ENCODE measurements around the gene ABCA1. TPM values are rescaled to one million over a fixed set of nuclear protein-coding genes. Genes with fewer than 3 reads are reported as not detected.

Gene ABCA1
- total RNA-seq, 8 experiments from 2014 or later: 9.1 to 103 (median 15.4) TPM

- ATAC-seq (replicated peaks in 6 of 8): peak in 2 of 8 experiments; percentile 2 to 6
- H3K27ac ChIP-seq: peak overlapping the region; percentile 49 to 60
- WGBS, 10 experiments: 0 to 40% (median 21%) methylated on average over 2 to 8 of the region's 19 CpGs; no CpG with 5 or more reads in 2 of the 10 experiments
- in situ Hi-C loops (cut with MboI; ENCODE audit: low pct_unique_long_range_greater_than_20kb in 2 of 9, low sequenced_read_pairs in 9 of 9, unreplicated experiment in 9 of 9): no loop called here
- H3K4me3 ChIP-seq: peak overlapping the region; percentile 57 to 98 (median 90)
- peaks cover 5 to 13% of the 10 kb centered on the region in 2 donors for H3K4me1 ChIP-seq (replicated peaks in 1 of 2)
These were observed 179.5 kb downstream of the ABCA1 start for GRCh38 chr9:104748359-104749031.

GRCh38 chr9:104747565-104748358 lies 180.2 kb downstream of the ABCA1 start, which contains the start of gene NIPSNAP3A:
NIPSNAP3A (plus strand) TSS chr9:104747683; CDS start chr9:104747793, 110 bp downstream.
- ATAC-seq (replicated peaks in 6 of 8): peak; percentile 80 to 93 (median 91)
- Histone ChIP-seq H3K4me3 (peak within 1 kb of the TSS; percentile 57 to 98 (median 90)), H3K27ac (peak within 1 kb of the TSS; percentile 49 to 60), H3K4me1 (replicated peaks in 1 of 2) (peaks cover 5 to 13% of the 10 kb centered on the region in 2 donors)
- 0 to 4% (median 0%) methylated on average over 2 to 42 of the region's 71 CpGs; no CpG with 5 or more reads in 2 of the 10 experiments for whole genome bisulfite sequencing, 10 experiments
- in situ Hi-C loops (cut with MboI; ENCODE audit: low pct_unique_long_range_greater_than_20kb in 2 of 9, low sequenced_read_pairs in 9 of 9, unreplicated experiment in 9 of 9): no loop called here

GRCh38 chr9:104747245-104747564 lies 180.8 kb downstream of the ABCA1 start:
- ATAC-seq (replicated peaks in 6 of 8): peak; percentile 15 to 48 (median 42)

GRCh38 chr9:104746798-104747197 lies 181.2 kb downstream of the ABCA1 start:
- in situ Hi-C loops (cut with MboI; ENCODE audit: low pct_unique_long_range_greater_than_20kb in 2 of 9, low sequenced_read_pairs in 9 of 9, unreplicated experiment in 9 of 9): no loop called here
- Histone ChIP-seq H3K27ac (no peak overlapping the region), H3K4me1 (replicated peaks in 1 of 2) (peaks cover 5 to 13% of the 10 kb centered on the region in 2 donors), H3K4me3 (peak overlapping the region; percentile 57 to 98 (median 90))
- WGBS, 10 experiments: 0 to 63% (median 0%) methylated on average over 1 of the region's 1 CpG; no CpG with 5 or more reads in 3 of the 10 experiments
- ATAC-seq (replicated peaks in 6 of 8): no peak

More at GRCh38 chr9:104747245-104747564, 180.8 kb downstream of the ABCA1 start:
- peak overlapping the region; percentile 49 to 60 for H3K27ac ChIP-seq
- 0 to 8% (median 0%) methylated on average over 1 to 6 of the region's 9 CpGs; no CpG with 5 or more reads in 2 of the 10 experiments for WGBS, 10 experiments
- in situ Hi-C loops (cut with MboI; ENCODE audit: low pct_unique_long_range_greater_than_20kb in 2 of 9, low sequenced_read_pairs in 9 of 9, unreplicated experiment in 9 of 9): no loop called here
- peak overlapping the region; percentile 57 to 98 (median 90) for H3K4me3 ChIP-seq
- peaks cover 5 to 13% of the 10 kb centered on the region in 2 donors for H3K4me1 ChIP-seq (replicated peaks in 1 of 2)

- Histone ChIP-seq H3K4me3 (no peak overlapping the region), H3K4me1 (replicated peaks in 1 of 2) (peaks cover 5 to 13% of the 10 kb centered on the region in 2 donors), H3K27ac (no peak overlapping the region)
- ATAC-seq (replicated peaks in 6 of 8): no peak
- in situ Hi-C loops (cut with MboI; ENCODE audit: low pct_unique_long_range_greater_than_20kb in 2 of 9, low sequenced_read_pairs in 9 of 9, unreplicated experiment in 9 of 9): no loop called here
- WGBS, 10 experiments: 57 to 100% (median 91%) methylated on average over 1 to 2 of the region's 2 CpGs
These were observed 181.7 kb downstream of the ABCA1 start for GRCh38 chr9:104746285-104746684.

- no peak overlapping the region for H3K4me3 ChIP-seq
- H3K4me1 ChIP-seq (replicated peaks in 1 of 2): peaks cover 5 to 13% of the 10 kb centered on the region in 2 donors
- in situ Hi-C loops (cut with MboI; ENCODE audit: low pct_unique_long_range_greater_than_20kb in 2 of 9, low sequenced_read_pairs in 9 of 9, unreplicated experiment in 9 of 9): no loop called here
- 13 to 100% (median 90%) methylated on average over 1 of the region's 1 CpG; no CpG with 5 or more reads in 3 of the 10 experiments for WGBS, 10 experiments
- H3K27ac ChIP-seq: no peak overlapping the region
- no peak for ATAC-seq (replicated peaks in 6 of 8)
These were observed 182.1 kb downstream of the ABCA1 start for GRCh38 chr9:104745852-104746251.

GRCh38 chr9:104743376-104743985 lies 184.5 kb downstream of the ABCA1 start:
- ATAC-seq (replicated peaks in 6 of 8): peak in 6 of 8 experiments; percentile 14 to 47 (median 26)
- no peak overlapping the region for H3K27ac ChIP-seq
- WGBS, 10 experiments: 13 to 100% (median 21%) methylated on average over 1 to 7 of the region's 7 CpGs

GRCh38 chr9:104740621-104741020 lies 187.3 kb downstream of the ABCA1 start:
- ATAC-seq (replicated peaks in 6 of 8): peak in 3 of 8 experiments; percentile 12 to 50 (median 49)
- 0 to 100% (median 78%) methylated on average over 1 of the region's 1 CpG for WGBS, 10 experiments
- Histone ChIP-seq H3K4me1 (replicated peaks in 1 of 2) (no peaks in the 10 kb centered on the region), H3K27ac (no peak overlapping the region), H3K4me3 (no peak overlapping the region)
- in situ Hi-C loops (cut with MboI; ENCODE audit: low pct_unique_long_range_greater_than_20kb in 2 of 9, low sequenced_read_pairs in 9 of 9, unreplicated experiment in 9 of 9): no loop called here

More at GRCh38 chr9:104743376-104743985, 184.5 kb downstream of the ABCA1 start:
- no peak overlapping the region for H3K4me3 ChIP-seq
- in situ Hi-C loops (cut with MboI; ENCODE audit: low pct_unique_long_range_greater_than_20kb in 2 of 9, low sequenced_read_pairs in 9 of 9, unreplicated experiment in 9 of 9): no loop called here
- H3K4me1 ChIP-seq (replicated peaks in 1 of 2): peaks cover 0 to 4% of the 10 kb centered on the region in 2 donors

- no peak overlapping the region for H3K4me3 ChIP-seq
- no peak for ATAC-seq (replicated peaks in 6 of 8)
- H3K27ac ChIP-seq: no peak overlapping the region
- in situ Hi-C loops (cut with MboI; ENCODE audit: low pct_unique_long_range_greater_than_20kb in 2 of 9, low sequenced_read_pairs in 9 of 9, unreplicated experiment in 9 of 9): no loop called here
- 26 to 89% (median 69%) methylated on average over 1 to 3 of the region's 3 CpGs; no CpG with 5 or more reads in 1 of the 10 experiments for WGBS, 10 experiments
- no peaks in the 10 kb centered on the region for H3K4me1 ChIP-seq (replicated peaks in 1 of 2)
These were observed 189.5 kb downstream of the ABCA1 start for GRCh38 chr9:104738452-104738851.

Other genes starting within 250 kb of the ABCA1 start
- gene OR13D1, start 233.6 kb downstream of the ABCA1 start, total RNA-seq: 1 to 10 TPM in 1 of 8 experiments, under 1 TPM in 5, not detected in 2; 0.21 to 1.1 (median 0.32) TPM
- gene NIPSNAP3A, start 180.5 kb downstream of the ABCA1 start, total RNA-seq: 10 to 100 TPM; 15.6 to 44.8 (median 23.1) TPM
- gene NIPSNAP3B, start 164.0 kb downstream of the ABCA1 start, total RNA-seq: 1 to 10 TPM in 3 of 8 experiments, under 1 TPM in 5; 0.29 to 2.6 (median 0.48) TPM

Measured in motor neuron (in vitro differentiated cells).